Astrocyte of the cerebellum (primary cell): ENCODE measurements around the gene PTOV1.

Experiments used
- DNase-seq: peaks from one replicate; pipeline ENCODE4 v3.0.0-alpha.2; 2011; ENCODE audit warnings: low read depth
- H3K4me3 ChIP-seq: 2 replicates; pipeline ENCODE4 v1.5.1; 2011; ENCODE audit warnings: mild to moderate bottlenecking, low read depth, low read length, moderate library complexity
- CTCF ChIP-seq: IDR thresholded peaks from 2 replicates; pipeline ENCODE4 v1.5.1; 2012; ENCODE audit warnings: low read length, low read depth, moderate library complexity, mild to moderate bottlenecking; ENCODE audit errors: missing control alignments
- in situ Hi-C: cut with HindIII; loops from 2 replicates; pipeline ENCODE4 v1.10.0; 2017; ENCODE audit warnings: low sequenced_read_pairs

PTOV1 gene

GRCh38 chr19:49880162-49880869, 29.4 kb downstream of the PTOV1 start:
- in situ Hi-C loops, result no loop called here
- no peak for TF ChIP-seq CTCF
- DNase-seq, result no peak
- no peak overlapping the region for H3K4me3 ChIP-seq

GRCh38 chr19:49881186-49881585, 30.2 kb downstream of the PTOV1 start:
- no peak overlapping the region for H3K4me3 ChIP-seq
- in situ Hi-C loops, result no loop called here
- no peak for TF ChIP-seq CTCF
- no peak for DNase-seq

GRCh38 chr19:49881672-49882394, 30.9 kb downstream of the PTOV1 start:
- no peak for DNase-seq
- no peak overlapping the region for H3K4me3 ChIP-seq
- no peak for TF ChIP-seq CTCF
- in situ Hi-C loops, result no loop called here

- in situ Hi-C loops, result no loop called here
- TF ChIP-seq CTCF, result no peak
- DNase-seq, result no peak
- no peak overlapping the region for H3K4me3 ChIP-seq
Observed at GRCh38 chr19:49882643-49883042, 31.7 kb downstream of the PTOV1 start.

GRCh38 chr19:49883094-49883493, 32.1 kb downstream of the PTOV1 start:
- no peak for TF ChIP-seq CTCF
- in situ Hi-C loops, result no loop called here
- no peak for DNase-seq
- H3K4me3 ChIP-seq, result no peak overlapping the region

GRCh38 chr19:49884109-49884508, 33.1 kb downstream of the PTOV1 start:
- no peak for DNase-seq
- no peak for TF ChIP-seq CTCF
- in situ Hi-C loops, result no loop called here
- no peak overlapping the region for H3K4me3 ChIP-seq
